WI38 (cell line): ENCODE results near the gene MKKS.

Source experiments
- H3K4me3 ChIP-seq: 2 replicates; pipeline ENCODE4 v1.5.1; 2011; ENCODE audit warnings: low read depth, mild to moderate bottlenecking, control low read depth, low read length
- CTCF ChIP-seq: IDR thresholded peaks from 2 replicates; pipeline ENCODE4 v1.5.1; 2012; ENCODE audit warnings: low read depth, mild to moderate bottlenecking, control low read depth, low read length

MKKS gene

GRCh38 chr20:10453241-10453640 is 19.2 kb upstream of the MKKS start:
- no peak overlapping the region for H3K4me3 ChIP-seq
- no peak for TF ChIP-seq CTCF

- TF ChIP-seq CTCF, result no peak
- no peak overlapping the region for H3K4me3 ChIP-seq
Measured at GRCh38 chr20:10449270-10449669, 15.2 kb upstream of the MKKS start.

GRCh38 chr20:10448270-10449156 is 14.5 kb upstream of the MKKS start:
- H3K4me3 ChIP-seq, result no peak overlapping the region
- no peak for TF ChIP-seq CTCF

GRCh38 chr20:10447028-10447427 is 13.0 kb upstream of the MKKS start:
- 0 out of 2 replicates have a peak overlapping the region, but pooled peaks have one; percentile 15 for H3K4me3 ChIP-seq
- no peak for TF ChIP-seq CTCF

GRCh38 chr20:10445758-10446157 is 11.7 kb upstream of the MKKS start:
- H3K4me3 ChIP-seq, result no peak overlapping the region
- no peak for TF ChIP-seq CTCF

- no peak for TF ChIP-seq CTCF
- no peak overlapping the region for H3K4me3 ChIP-seq
Measured at GRCh38 chr20:10443936-10444335, 9.9 kb upstream of the MKKS start.

- H3K4me3 ChIP-seq, result no peak overlapping the region
- no peak for TF ChIP-seq CTCF
Measured at GRCh38 chr20:10438217-10438616, 4.2 kb upstream of the MKKS start.
